BE2C (cell line): ENCODE measurements around the gene HOXA7. TPM values are rescaled to one million over a fixed set of nuclear protein-coding genes. Genes with fewer than 3 reads are reported as not detected.
A peak's percentile ranks its signal among the peaks of the same experiment; 100 is the strongest.

Experiments
- DNase-seq: peaks from one replicate; pipeline ENCODE4 v3.0.0-alpha.2; 2020
- H3K27me3 ChIP-seq: fragments of 250-450 bp; sonication (Bioruptor Pico); 2 replicates; pipeline ENCODE4 v1.5.1; 2020; ENCODE audit warnings: mild to moderate bottlenecking
- H3K36me3 ChIP-seq: fragments of 250-450 bp; sonication (Bioruptor Pico); 2 replicates; pipeline ENCODE4 v1.5.1; 2020; ENCODE audit warnings: mild to moderate bottlenecking
- H3K4me1 ChIP-seq: fragments of 250-450 bp; sonication (Bioruptor Pico); 2 replicates; pipeline ENCODE4 v1.5.1; 2020
- H3K4me3 ChIP-seq: 2 replicates; pipeline ENCODE4 v1.5.1; 2011; ENCODE audit warnings: low read depth, low read length
- H3K9me3 ChIP-seq: fragments of 250-450 bp; sonication (Bioruptor Pico); 2 replicates; pipeline ENCODE4 v1.5.1; 2020
- CTCF ChIP-seq: IDR thresholded peaks from 2 replicates; pipeline ENCODE4 v1.5.1; 2012; ENCODE audit warnings: mild to moderate bottlenecking, low read depth, low read length
- polyA plus RNA-seq: library from polyadenylated mRNA; unstranded; fragments of >200 nt; gene quantifications from one replicate; pipeline ENCODE4 v1.2.1, GENCODE V29; 2012; ENCODE audit warnings: low read depth, missing spikeins; ENCODE audit not compliant: insufficient read length, insufficient read depth

The HOXA7 gene
- not detected for polyA plus RNA-seq

- H3K27me3 ChIP-seq = peaks cover 98% of the 10 kb centered on the region
- no peak for TF ChIP-seq CTCF
- H3K4me1 ChIP-seq = no peaks in the 10 kb centered on the region
- H3K4me3 ChIP-seq = peak within 1 kb of the TSS; percentile 20; the same call in 1 of the 2 replicates
- no peaks in the 10 kb centered on the region for H3K36me3 ChIP-seq
- no peaks in the 10 kb centered on the region for H3K9me3 ChIP-seq
- peak; percentile 11 for DNase-seq
Observed at GRCh38 chr7:27156508-27156898, at the start of gene HOXA7. HOXA7 (minus strand) TSS chr7:27156675; CDS start chr7:27156545, 130 bp downstream.

- H3K27me3 ChIP-seq = peaks cover 94% of the 10 kb centered on the region
- no peak for TF ChIP-seq CTCF
- DNase-seq = no peak
- no peaks in the 10 kb centered on the region for H3K4me1 ChIP-seq
- no peaks in the 10 kb centered on the region for H3K36me3 ChIP-seq
- H3K4me3 ChIP-seq = no peak overlapping the region
- no peaks in the 10 kb centered on the region for H3K9me3 ChIP-seq
Observed at GRCh38 chr7:27205325-27206280, 49.1 kb upstream of the HOXA7 start.

- Histone ChIP-seq H3K36me3 (no peaks in the 10 kb centered on the region), H3K4me1 (no peaks in the 10 kb centered on the region), H3K4me3 (no peak overlapping the region), H3K27me3 (peaks cover 94% of the 10 kb centered on the region), H3K9me3 (no peaks in the 10 kb centered on the region)
- no peak for TF ChIP-seq CTCF
- DNase-seq = no peak
Observed at GRCh38 chr7:27204851-27205322, 48.4 kb upstream of the HOXA7 start.

GRCh38 chr7:27203964-27204594 is 47.6 kb upstream of the HOXA7 start:
- no peak for TF ChIP-seq CTCF
- no peak for DNase-seq
- Histone ChIP-seq H3K27me3 (peaks cover 99% of the 10 kb centered on the region), H3K4me1 (no peaks in the 10 kb centered on the region), H3K4me3 (no peak overlapping the region), H3K9me3 (no peaks in the 10 kb centered on the region), H3K36me3 (no peaks in the 10 kb centered on the region)

GRCh38 chr7:27203365-27203953 is 47.0 kb upstream of the HOXA7 start:
- Histone ChIP-seq H3K4me1 (no peaks in the 10 kb centered on the region), H3K36me3 (no peaks in the 10 kb centered on the region), H3K27me3 (peaks cover 99% of the 10 kb centered on the region), H3K9me3 (no peaks in the 10 kb centered on the region), H3K4me3 (no peak overlapping the region)
- DNase-seq = no peak
- no peak for TF ChIP-seq CTCF
